HL-60/S4 treated with phorbol 12-myristate 13-acetate at 8.2 ng/mL for 4 days and 3 days (cell line): ENCODE results near the gene NKX6-2.

Experiments used
- in situ Hi-C: fragments of 300-500 bp; cut with MboI; formaldehyde crosslinking; loops from 2 replicates; pipeline ENCODE4 v1.15.0; 2022; ENCODE audit warnings: low sequenced_read_pairs

Gene NKX6-2

GRCh38 chr10:132813560-132814468, 27.9 kb upstream of the NKX6-2 start:
- in situ Hi-C loops = no loop called here

- in situ Hi-C loops = no loop called here
Observed at GRCh38 chr10:132813001-132813401, 27.1 kb upstream of the NKX6-2 start.

GRCh38 chr10:132812520-132812919, 26.6 kb upstream of the NKX6-2 start:
- in situ Hi-C loops = no loop called here

GRCh38 chr10:132811891-132812481, 26.0 kb upstream of the NKX6-2 start:
- in situ Hi-C loops = no loop called here

- in situ Hi-C loops = no loop called here
Observed at GRCh38 chr10:132810807-132811700, 25.1 kb upstream of the NKX6-2 start.

- in situ Hi-C loops = no loop called here
Observed at GRCh38 chr10:132810141-132810806, 24.3 kb upstream of the NKX6-2 start.

- in situ Hi-C loops = no loop called here
Observed at GRCh38 chr10:132809232-132810140, 23.5 kb upstream of the NKX6-2 start.

GRCh38 chr10:132808383-132809231, 22.7 kb upstream of the NKX6-2 start:
- in situ Hi-C loops = no loop called here

GRCh38 chr10:132807621-132808049, 21.7 kb upstream of the NKX6-2 start:
- in situ Hi-C loops = no loop called here

GRCh38 chr10:132806561-132807003, 20.6 kb upstream of the NKX6-2 start:
- in situ Hi-C loops = no loop called here

GRCh38 chr10:132806110-132806509, 20.2 kb upstream of the NKX6-2 start:
- in situ Hi-C loops = no loop called here

GRCh38 chr10:132805599-132805998, 19.7 kb upstream of the NKX6-2 start:
- in situ Hi-C loops = no loop called here

GRCh38 chr10:132804785-132805426, 19.0 kb upstream of the NKX6-2 start:
- in situ Hi-C loops = no loop called here

GRCh38 chr10:132804287-132804686, 18.3 kb upstream of the NKX6-2 start:
- in situ Hi-C loops = no loop called here

- in situ Hi-C loops = no loop called here
Observed at GRCh38 chr10:132803416-132804210, 17.7 kb upstream of the NKX6-2 start.

GRCh38 chr10:132802694-132803320, 16.9 kb upstream of the NKX6-2 start:
- in situ Hi-C loops = no loop called here

- in situ Hi-C loops = no loop called here
Observed at GRCh38 chr10:132802048-132802447, 16.1 kb upstream of the NKX6-2 start.
